ENCODE results near the gene SPAG9. TPM values are rescaled to one million over a fixed set of nuclear protein-coding genes. Genes with fewer than 3 reads are reported as not detected.
A peak's percentile ranks its signal among the peaks of the same experiment; 100 is the strongest.

The SPAG9 gene
- total RNA-seq, 1 experiment from 2014 or later, result 78.5 TPM

DNA sequence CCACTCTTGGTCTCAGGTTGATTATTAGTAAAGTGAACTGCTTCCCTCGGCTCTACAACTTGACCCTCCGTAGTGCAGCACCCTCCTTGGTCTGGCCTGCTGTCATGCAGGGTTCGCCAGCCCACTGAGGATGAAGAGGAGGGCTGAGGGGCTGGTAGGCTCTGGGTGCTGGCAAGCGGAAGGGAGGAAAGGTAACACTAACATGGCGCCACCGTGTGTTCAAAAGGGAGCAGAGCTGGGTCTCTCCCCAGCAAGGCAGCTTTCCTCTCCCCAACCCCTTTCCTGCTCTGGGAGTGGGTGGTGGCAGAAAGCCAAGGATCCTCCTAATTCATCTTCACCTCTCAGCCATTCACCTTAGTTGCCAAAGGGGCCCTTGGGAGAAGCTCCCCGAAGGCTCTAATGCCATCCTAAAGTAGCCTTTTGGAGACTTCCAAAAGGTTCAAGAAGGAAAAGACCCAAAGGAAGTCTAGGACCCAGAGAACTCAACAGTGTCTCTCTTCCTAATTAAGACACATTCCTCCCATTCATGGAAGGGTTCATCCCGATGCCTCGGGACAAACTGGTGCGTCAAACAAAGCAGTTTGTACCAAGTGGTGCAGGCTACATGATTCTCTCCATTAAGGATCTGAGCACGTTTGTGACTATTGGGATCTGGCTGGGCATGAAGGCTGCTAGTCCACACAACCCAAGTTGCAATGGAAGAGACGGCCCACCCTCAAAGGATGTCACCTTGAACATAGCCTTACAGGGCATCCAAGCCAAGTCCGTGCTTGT is 163.7 kb downstream of the SPAG9 start:
- CTCF ChIA-PET, result interaction anchor here (0.5 to 12.2 kb wide), 20 partner anchors 8 to 208 kb away, joined by 3 to 429 read pairs (median 4); no protein-coding TSS in a partner anchor
- no peak overlapping the region for H3K4me3 Mint-ChIP-seq (ENCODE audit: unreplicated experiment)
- DNase-seq (ENCODE audit: unreplicated experiment), result peak; percentile 72
- H3K27ac Mint-ChIP-seq (ENCODE audit: low read depth, unreplicated experiment), result no peak overlapping the region
- H3K4me1 Mint-ChIP-seq (ENCODE audit: insufficient read depth, unreplicated experiment), result peaks cover 32% of the 10 kb centered on the region
- intact Hi-C loops (cut with micrococcal nuclease), result loop anchor here (1.0 to 10.0 kb wide), 3 partner anchors 94 to 412 kb away; partner anchors contain the start of gene SPATA20
- H3K27me3 Mint-ChIP-seq (ENCODE audit: insufficient read depth, unreplicated experiment), result no peaks in the 10 kb centered on the region
- H3K9me3 Mint-ChIP-seq (ENCODE audit: unreplicated experiment), result no peaks in the 10 kb centered on the region
- TF ChIP-seq, protein P1, sequence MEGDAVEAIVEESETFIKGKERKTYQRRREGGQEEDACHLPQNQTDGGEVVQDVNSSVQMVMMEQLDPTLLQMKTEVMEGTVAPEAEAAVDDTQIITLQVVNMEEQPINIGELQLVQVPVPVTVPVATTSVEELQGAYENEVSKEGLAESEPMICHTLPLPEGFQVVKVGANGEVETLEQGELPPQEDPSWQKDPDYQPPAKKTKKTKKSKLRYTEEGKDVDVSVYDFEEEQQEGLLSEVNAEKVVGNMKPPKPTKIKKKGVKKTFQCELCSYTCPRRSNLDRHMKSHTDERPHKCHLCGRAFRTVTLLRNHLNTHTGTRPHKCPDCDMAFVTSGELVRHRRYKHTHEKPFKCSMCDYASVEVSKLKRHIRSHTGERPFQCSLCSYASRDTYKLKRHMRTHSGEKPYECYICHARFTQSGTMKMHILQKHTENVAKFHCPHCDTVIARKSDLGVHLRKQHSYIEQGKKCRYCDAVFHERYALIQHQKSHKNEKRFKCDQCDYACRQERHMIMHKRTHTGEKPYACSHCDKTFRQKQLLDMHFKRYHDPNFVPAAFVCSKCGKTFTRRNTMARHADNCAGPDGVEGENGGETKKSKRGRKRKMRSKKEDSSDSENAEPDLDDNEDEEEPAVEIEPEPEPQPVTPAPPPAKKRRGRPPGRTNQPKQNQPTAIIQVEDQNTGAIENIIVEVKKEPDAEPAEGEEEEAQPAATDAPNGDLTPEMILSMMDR (IDR thresholded peaks at IDR 0.05; ENCODE audit: unreplicated experiment), result peak; percentile 64
- POLR2A ChIA-PET, result interaction anchor here (0.5 to 12.7 kb wide), 9 partner anchors 9 to 196 kb away, joined by 3 to 473 read pairs (median 4); partner anchors contain the start of genes NME1 and TOB1
- BruUV-seq (replicated peaks), result no TSS peak
- H3K36me3 Mint-ChIP-seq (ENCODE audit: insufficient read depth, unreplicated experiment), result peaks cover 12% of the 10 kb centered on the region

DNA sequence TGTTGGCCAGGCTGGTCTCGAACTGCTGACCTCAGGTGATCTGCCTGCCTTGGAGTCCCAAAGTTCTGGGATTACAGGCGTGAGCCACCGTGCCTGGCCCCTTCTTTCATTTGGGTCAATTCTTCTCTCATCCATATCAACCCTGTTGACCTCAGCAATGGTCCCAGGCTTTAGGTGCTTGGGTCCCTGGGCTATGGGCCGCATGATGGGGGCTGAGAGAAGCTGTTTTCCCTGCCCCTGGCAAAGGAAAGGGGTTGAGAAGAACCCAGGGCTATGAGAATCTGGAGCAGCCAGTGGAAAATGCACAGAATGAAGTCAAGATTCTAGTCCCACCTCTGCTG is 164.3 kb downstream of the SPAG9 start:
- no peak for DNase-seq (ENCODE audit: unreplicated experiment)
- CTCF ChIA-PET, result interaction anchor here (0.6 to 12.2 kb wide), 13 partner anchors 7 to 173 kb away, joined by 3 to 429 read pairs (median 8); partner anchors contain the start of gene TOB1
- peaks cover 35% of the 10 kb centered on the region for H3K4me1 Mint-ChIP-seq (ENCODE audit: insufficient read depth, unreplicated experiment)
- no peak overlapping the region for H3K4me3 Mint-ChIP-seq (ENCODE audit: unreplicated experiment)
- H3K36me3 Mint-ChIP-seq (ENCODE audit: insufficient read depth, unreplicated experiment), result peaks cover 12% of the 10 kb centered on the region
- no peak overlapping the region for H3K27ac Mint-ChIP-seq (ENCODE audit: low read depth, unreplicated experiment)
- H3K9me3 Mint-ChIP-seq (ENCODE audit: unreplicated experiment), result no peaks in the 10 kb centered on the region
- TF ChIP-seq, protein P1 (IDR thresholded peaks at IDR 0.05; ENCODE audit: unreplicated experiment), result no peak
- BruUV-seq (replicated peaks), result no TSS peak
- H3K27me3 Mint-ChIP-seq (ENCODE audit: insufficient read depth, unreplicated experiment), result no peaks in the 10 kb centered on the region
- POLR2A ChIA-PET, result interaction anchor here (0.6 to 12.7 kb wide), 7 partner anchors 9 to 197 kb away, joined by 3 to 473 read pairs (median 3); partner anchors contain the start of genes NME1 and TOB1
- intact Hi-C loops (cut with micrococcal nuclease), result loop anchor here (1.0 to 10.0 kb wide), 2 partner anchors 93 to 412 kb away; partner anchors contain the start of gene SPATA20

DNA sequence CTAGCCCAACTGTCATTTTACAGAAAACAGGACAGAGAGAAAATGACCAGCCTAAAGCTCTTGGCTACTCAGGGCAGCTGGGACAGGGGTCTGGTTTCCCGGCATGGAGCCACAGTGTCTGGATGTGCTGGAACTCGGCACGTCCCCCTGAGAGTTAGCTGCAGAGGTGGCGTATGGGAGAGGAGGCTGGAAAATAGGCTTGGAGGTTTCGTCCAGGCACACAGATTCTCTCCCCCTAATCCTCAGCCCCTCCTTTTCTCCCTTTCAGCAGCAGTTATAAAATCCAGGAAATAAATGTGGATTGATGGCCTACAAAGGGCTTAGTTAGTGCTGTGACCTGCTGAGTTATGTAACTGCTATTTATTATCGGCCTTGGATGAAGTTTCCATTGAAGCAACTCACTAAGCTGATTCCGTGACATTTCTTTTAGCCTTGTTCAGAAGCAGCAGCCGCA is 165.0 kb downstream of the SPAG9 start:
- H3K36me3 Mint-ChIP-seq (ENCODE audit: insufficient read depth, unreplicated experiment), result peaks cover 12% of the 10 kb centered on the region
- TF ChIP-seq, protein P1 (IDR thresholded peaks at IDR 0.05; ENCODE audit: unreplicated experiment), result no peak
- H3K27me3 Mint-ChIP-seq (ENCODE audit: insufficient read depth, unreplicated experiment), result no peaks in the 10 kb centered on the region
- POLR2A ChIA-PET, result interaction anchor here (1.2 to 12.7 kb wide), 6 partner anchors 10 to 165 kb away, joined by 3 to 473 read pairs (median 44); partner anchors contain the start of genes SPAG9 and TOB1
- CTCF ChIA-PET, result interaction anchor here (0.6 to 12.2 kb wide), 12 partner anchors 9 to 259 kb away, joined by 3 to 429 read pairs (median 6); partner anchors contain the start of gene TOB1
- DNase-seq (ENCODE audit: unreplicated experiment), result no peak
- H3K4me3 Mint-ChIP-seq (ENCODE audit: unreplicated experiment), result no peak overlapping the region
- intact Hi-C loops (cut with micrococcal nuclease), result loop anchor here (1.0 to 10.0 kb wide), 2 partner anchors 92 to 411 kb away; partner anchors contain the start of gene SPATA20
- H3K27ac Mint-ChIP-seq (ENCODE audit: low read depth, unreplicated experiment), result no peak overlapping the region
- H3K9me3 Mint-ChIP-seq (ENCODE audit: unreplicated experiment), result no peaks in the 10 kb centered on the region
- H3K4me1 Mint-ChIP-seq (ENCODE audit: insufficient read depth, unreplicated experiment), result peaks cover 39% of the 10 kb centered on the region
- BruUV-seq (replicated peaks), result no TSS peak

DNA sequence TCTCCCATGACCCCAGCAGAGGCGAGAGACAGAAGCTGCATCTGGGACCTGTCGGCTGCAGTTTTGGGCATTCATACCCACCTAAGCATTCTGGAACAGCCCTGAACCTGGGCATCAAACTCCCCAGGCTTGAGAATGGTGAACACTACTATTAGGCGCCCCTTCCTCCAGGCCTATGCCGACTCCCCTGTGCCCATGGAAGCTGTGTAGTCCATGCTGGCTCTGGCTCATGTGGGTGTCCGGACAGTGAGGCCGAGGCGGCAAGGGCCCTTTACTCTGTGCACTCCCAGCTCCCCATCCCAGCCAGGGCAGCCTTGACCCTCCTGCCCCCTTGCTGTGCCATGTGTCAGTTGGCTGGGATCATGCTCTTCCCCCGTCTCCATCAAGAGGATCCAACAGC is 165.5 kb downstream of the SPAG9 start:
- no peak overlapping the region for H3K27ac Mint-ChIP-seq (ENCODE audit: low read depth, unreplicated experiment)
- H3K4me1 Mint-ChIP-seq (ENCODE audit: insufficient read depth, unreplicated experiment), result peaks cover 44% of the 10 kb centered on the region
- peaks cover 12% of the 10 kb centered on the region for H3K36me3 Mint-ChIP-seq (ENCODE audit: insufficient read depth, unreplicated experiment)
- no peak for DNase-seq (ENCODE audit: unreplicated experiment)
- H3K9me3 Mint-ChIP-seq (ENCODE audit: unreplicated experiment), result no peaks in the 10 kb centered on the region
- ChIA-PET CTCF (interaction anchor here (0.6 to 12.2 kb wide), 15 partner anchors 10 to 258 kb away, joined by 3 to 429 read pairs (median 5); partner anchors contain the start of genes NME1 and TOB1), POLR2A (interaction anchor here (1.0 to 12.7 kb wide), 8 partner anchors 11 to 413 kb away, joined by 3 to 473 read pairs (median 12); partner anchors contain the start of genes SPAG9 and TOB1)
- TF ChIP-seq, protein P1 (IDR thresholded peaks at IDR 0.05; ENCODE audit: unreplicated experiment), result no peak
- H3K27me3 Mint-ChIP-seq (ENCODE audit: insufficient read depth, unreplicated experiment), result no peaks in the 10 kb centered on the region
- intact Hi-C loops (cut with micrococcal nuclease), result loop anchor here (10.0 kb wide), 1 partner anchor 410 kb away; the partner anchor contains the start of gene SPATA20
- no peak overlapping the region for H3K4me3 Mint-ChIP-seq (ENCODE audit: unreplicated experiment)
- BruUV-seq (replicated peaks), result no TSS peak
